ENCODE results near the gene RDM1.
"Not testable (repeated sequence)": the region's sequence is repeated elsewhere in the genome, so short reads cannot be mapped to it uniquely, and the experiment has no call there.

RDM1 gene

DNA sequence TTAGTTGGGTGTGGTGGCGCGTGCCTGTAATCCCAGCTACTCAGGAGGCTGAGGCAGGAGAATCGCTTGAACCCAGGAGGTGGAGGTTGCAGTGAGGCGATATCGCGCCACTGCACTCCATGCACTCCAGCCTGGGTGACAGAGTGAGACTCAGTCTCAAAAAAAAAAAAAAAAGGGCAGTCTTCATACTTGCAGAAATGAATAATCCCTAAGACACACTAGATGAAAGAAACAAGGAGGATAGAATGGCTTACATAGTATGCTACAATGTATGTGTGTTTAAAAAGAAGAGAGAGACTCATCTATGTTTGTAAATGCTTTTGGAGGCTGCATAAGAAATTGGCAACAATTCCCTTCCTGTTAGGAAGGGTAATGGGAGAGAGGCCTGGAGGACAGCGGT, 32.8 kb downstream of the RDM1 start:
- DNase-seq: not testable (repeated sequence)

DNA sequence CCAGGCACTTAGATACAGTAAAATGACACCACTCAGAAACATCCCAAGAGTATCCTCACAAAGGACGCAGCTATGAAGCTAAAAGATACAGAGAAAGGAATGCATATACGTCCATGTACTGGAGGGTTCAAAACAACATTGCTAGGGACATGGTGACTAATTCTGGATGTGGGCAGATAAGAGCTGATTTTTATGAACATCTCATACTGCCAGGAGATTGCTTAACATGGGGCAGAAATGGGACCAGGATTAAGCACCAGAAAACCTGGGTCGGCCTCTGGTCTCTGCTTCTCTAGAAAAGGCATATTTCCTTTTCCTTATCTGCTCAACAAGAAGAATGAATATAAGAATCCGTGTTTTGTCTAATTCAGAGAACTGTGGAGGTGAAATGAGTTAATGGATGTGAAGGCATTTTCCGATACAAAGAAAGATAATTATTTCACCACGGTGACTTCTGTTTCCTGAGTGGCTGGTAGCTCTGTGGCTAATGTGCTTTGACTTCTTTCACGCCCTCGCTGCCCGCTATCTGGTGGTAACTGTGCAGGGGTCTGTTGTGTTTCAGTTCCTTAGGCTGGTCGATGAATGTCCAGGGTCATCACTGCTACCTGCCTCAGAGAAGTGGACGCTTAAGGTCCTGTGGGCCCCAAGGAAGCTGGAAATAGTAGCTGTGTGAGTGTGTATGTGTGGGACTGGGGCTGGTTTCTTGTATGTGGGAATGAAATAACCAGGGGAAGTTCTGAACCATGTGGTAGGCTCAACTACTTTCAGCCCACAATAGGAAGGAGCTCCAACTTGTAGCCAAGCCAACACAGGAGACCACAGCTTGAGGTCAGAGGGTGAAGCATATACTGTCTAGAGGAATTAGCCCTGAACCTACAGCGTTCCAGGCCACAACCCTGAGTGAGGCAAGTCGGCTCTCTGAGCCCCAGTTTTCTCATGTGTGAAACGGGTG, 34.7 kb downstream of the RDM1 start:
- DNase-seq: no peak

- no peak for DNase-seq
These were observed 36.4 kb downstream of the RDM1 start for GRCh38 chr17:35894206-35894605.

DNA sequence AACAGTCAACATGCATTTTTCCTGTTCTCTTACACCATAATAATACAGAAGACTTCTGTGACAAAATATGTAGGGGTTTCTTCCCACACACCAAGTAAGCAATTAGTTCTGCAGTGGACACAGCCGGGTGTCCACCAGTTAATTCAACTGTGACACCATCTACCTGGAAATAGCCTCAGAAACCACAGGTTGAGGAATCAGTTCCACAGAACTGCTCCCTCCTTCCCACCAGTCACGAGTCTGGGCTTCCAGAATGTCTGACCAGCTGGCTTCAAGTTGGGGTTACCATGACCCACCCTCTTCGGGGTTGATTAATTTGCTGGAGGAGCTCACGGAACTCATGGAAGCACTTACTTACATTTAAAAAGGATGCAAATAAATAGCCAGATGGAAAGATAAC, 36.8 kb downstream of the RDM1 start:
- DNase-seq: no peak

GRCh38 chr17:35892091-35893035, 38.2 kb downstream of the RDM1 start:
- no peak for DNase-seq

DNA sequence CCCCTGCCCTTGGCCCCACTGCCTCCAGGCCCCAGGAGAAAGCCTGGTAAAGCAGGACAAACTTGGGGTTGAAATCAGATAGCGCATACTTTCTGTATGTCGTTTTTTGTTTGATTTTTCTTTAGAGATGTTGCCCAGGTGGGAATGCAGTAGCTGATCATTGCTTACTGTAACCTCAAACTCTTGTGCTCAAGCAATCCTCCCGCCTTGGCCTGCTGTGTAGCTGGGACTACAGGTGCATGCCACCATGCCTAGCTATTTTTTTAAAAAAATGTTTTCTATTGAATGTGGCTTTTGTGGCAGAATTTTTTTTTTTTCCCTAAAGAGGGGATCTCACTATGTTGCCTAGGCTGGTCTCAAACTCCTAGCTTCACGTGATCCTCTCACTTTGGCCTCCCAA, 39.3 kb downstream of the RDM1 start:
- no peak for DNase-seq

DNA sequence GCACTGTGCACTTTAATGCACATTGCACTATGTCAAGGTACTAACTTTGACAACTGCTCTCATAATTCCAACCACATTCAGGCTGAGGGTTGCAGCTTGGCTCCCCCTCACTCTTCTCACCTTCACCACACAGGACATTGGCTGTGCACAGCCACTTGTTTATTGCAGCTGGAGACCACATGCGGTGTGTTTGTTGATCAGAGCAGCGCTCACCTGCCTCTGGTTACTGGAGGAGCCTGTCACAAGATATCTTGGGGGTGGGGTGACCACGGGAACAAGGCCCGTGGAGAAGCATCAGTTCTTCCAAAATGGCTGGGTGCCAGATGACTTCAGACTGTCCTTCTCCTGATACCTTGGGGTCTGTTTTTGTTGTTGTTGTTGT, 39.8 kb downstream of the RDM1 start:
- DNase-seq: no peak

- DNase-seq: no peak
These were observed 40.5 kb downstream of the RDM1 start for GRCh38 chr17:35889818-35890773.

GRCh38 chr17:35889241-35889640, 41.3 kb downstream of the RDM1 start:
- DNase-seq: no peak

- no peak for DNase-seq
These were observed 50.6 kb downstream of the RDM1 start, which contains the start of gene CCL5 for GRCh38 chr17:35879773-35880654. CCL5 (minus strand) TSS chr17:35880360.

GRCh38 chr17:35878361-35878760, 52.2 kb downstream of the RDM1 start:
- DNase-seq: no peak

GRCh38 chr17:35877345-35878029, 53.1 kb downstream of the RDM1 start:
- DNase-seq: no peak

- no peak for DNase-seq
These were observed 54.0 kb downstream of the RDM1 start for GRCh38 chr17:35876534-35876933.

- DNase-seq: no peak
These were observed 54.8 kb downstream of the RDM1 start for GRCh38 chr17:35875800-35876139.

DNA sequence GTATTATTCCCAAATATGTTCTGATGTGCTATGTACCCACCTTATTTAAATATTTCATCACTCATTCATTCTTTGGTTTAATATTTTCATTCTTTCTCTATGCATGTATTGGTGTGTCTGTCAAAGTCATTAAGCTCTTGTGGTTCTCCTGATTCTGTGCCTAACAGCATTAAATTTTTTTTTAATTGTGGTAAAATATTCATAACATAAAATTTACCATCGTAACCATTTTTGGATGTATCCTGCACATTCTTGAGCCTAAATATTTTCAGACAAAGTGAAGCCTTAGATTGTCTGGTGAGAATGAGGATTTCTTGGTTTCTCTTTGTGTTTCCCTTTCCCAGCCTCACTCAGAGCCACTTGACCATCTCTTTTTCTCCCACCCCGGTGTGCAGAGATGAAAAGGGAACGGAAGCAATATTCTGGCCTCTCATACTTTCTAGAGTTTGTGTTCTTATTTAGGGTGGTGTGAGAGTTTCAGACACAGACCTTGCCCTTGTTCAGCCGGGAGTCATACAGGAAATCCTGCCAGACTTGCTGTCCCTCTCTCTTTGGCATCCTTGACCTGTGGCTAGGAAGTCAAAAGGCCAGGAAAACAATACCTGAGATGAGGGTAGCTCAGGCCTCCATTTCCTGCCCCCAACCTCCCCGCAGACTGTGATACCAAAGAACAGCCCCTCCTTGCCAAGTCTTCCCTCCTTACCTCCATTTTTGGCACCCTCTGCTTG, 55.3 kb downstream of the RDM1 start:
- no peak for DNase-seq

GRCh38 chr17:35872196-35872980, 58.2 kb downstream of the RDM1 start:
- no peak for DNase-seq

GRCh38 chr17:35870906-35871819, 59.4 kb downstream of the RDM1 start:
- no peak for DNase-seq

GRCh38 chr17:35868737-35869136, 61.8 kb downstream of the RDM1 start, which contains the start of gene HEATR9:
HEATR9 (minus strand) TSS chr17:35868891; CDS start chr17:35868742, 149 bp downstream.
- DNase-seq: no peak

Data from hippocampal formation (tissue), 2 donors.